GM21529 (cell line): Measurements from ENCODE around the gene SLC7A6.

Source experiments
- ATAC-seq: cut with Tn5 transposase; IDR thresholded peaks from one replicate; pipeline ENCODE4 v1.9.1; 2021; ENCODE audit not compliant: unreplicated experiment

The SLC7A6 gene

GRCh38 chr16:68234188-68235107, 29.9 kb upstream of the SLC7A6 start:
- no peak for ATAC-seq

- ATAC-seq = no peak
Measured at GRCh38 chr16:68235108-68235886, 29.0 kb upstream of the SLC7A6 start.

- ATAC-seq = no peak
Measured at GRCh38 chr16:68235887-68236136, 28.5 kb upstream of the SLC7A6 start, which contains the start of gene ESRP2. ESRP2 (minus strand) TSS chr16:68236127; CDS start chr16:68236045, 82 bp downstream.

- ATAC-seq = no peak
Measured at GRCh38 chr16:68236137-68236825, 28.0 kb upstream of the SLC7A6 start.

GRCh38 chr16:68236826-68237242, 27.5 kb upstream of the SLC7A6 start:
- ATAC-seq = no peak

- ATAC-seq = peak; percentile 82
Measured at GRCh38 chr16:68237243-68238028, 26.9 kb upstream of the SLC7A6 start.

- no peak for ATAC-seq
Measured at GRCh38 chr16:68238029-68238345, 26.3 kb upstream of the SLC7A6 start.

- no peak for ATAC-seq
Measured at GRCh38 chr16:68242085-68242484, 22.2 kb upstream of the SLC7A6 start.

GRCh38 chr16:68242926-68243858, 21.1 kb upstream of the SLC7A6 start:
- ATAC-seq = no peak

GRCh38 chr16:68244481-68244902, 19.8 kb upstream of the SLC7A6 start:
- no peak for ATAC-seq

- peak; percentile 84 for ATAC-seq
Measured at GRCh38 chr16:68244903-68245853, 19.1 kb upstream of the SLC7A6 start, which contains the start of gene PLA2G15. PLA2G15 (plus strand) TSS chr16:68245373; CDS start chr16:68245427, 54 bp downstream.

GRCh38 chr16:68246121-68246520, 18.2 kb upstream of the SLC7A6 start:
- no peak for ATAC-seq

GRCh38 chr16:68246666-68247065, 17.7 kb upstream of the SLC7A6 start:
- no peak for ATAC-seq

- ATAC-seq = no peak
Measured at GRCh38 chr16:68247400-68247799, 16.9 kb upstream of the SLC7A6 start.

- no peak for ATAC-seq
Measured at GRCh38 chr16:68247932-68248331, 16.4 kb upstream of the SLC7A6 start.

GRCh38 chr16:68249371-68249770, 15.0 kb upstream of the SLC7A6 start:
- no peak for ATAC-seq

GRCh38 chr16:68250951-68251350, 13.4 kb upstream of the SLC7A6 start:
- ATAC-seq = no peak

GRCh38 chr16:68251832-68252231, 12.5 kb upstream of the SLC7A6 start:
- no peak for ATAC-seq

- no peak for ATAC-seq
Measured at GRCh38 chr16:68252383-68252782, 11.9 kb upstream of the SLC7A6 start.
